ENCODE results near the gene HSDL2.
A peak's percentile ranks its signal among the peaks of the same experiment; 100 is the strongest.

The HSDL2 gene

DNA sequence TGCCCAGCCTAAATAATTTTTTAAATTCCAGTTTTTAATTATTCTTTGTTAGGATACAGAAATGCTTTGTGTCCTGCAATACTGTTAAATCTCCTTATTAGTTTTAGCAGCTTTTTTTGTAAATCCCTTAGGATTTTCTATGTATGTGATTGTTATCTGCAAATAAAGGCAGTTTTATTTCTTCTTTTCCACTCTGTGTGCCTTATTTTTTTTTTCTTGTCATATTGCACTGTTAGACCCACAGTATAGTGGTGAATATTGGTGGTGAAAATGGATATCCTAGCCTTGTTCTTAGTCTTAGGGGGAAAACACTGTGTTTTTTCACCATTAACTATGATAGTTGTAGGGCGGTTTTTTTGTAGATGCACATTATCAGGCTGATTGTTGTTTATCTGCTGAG lies 95.4 kb downstream of the HSDL2 start:
- Histone ChIP-seq H3K9ac (no peak overlapping the region), H3K4me1 (no peaks in the 10 kb centered on the region)
- no peak for TF ChIP-seq Cebpa-rat (IDR thresholded peaks at IDR 0.05)

DNA sequence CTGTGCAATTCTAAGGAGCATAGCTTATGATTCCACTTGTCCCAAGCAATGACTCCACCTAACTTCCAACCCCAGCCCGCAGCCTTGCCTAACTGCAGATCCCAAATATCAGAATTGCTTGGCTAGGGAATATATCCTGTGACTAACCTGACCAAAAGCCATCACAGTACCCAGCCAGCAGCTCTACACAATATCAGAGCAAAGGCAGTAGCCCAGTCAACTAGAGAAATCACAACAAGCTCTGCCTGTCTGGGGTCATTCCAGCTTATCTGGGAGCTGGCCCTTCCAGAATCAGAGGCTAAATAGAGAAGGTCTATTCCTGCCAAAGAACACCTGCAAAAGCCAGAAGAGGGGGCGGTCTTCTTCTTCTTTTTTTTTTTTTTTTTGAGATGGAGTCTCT lies 97.4 kb downstream of the HSDL2 start:
- Histone ChIP-seq H3K27me3 (no peaks in the 10 kb centered on the region), H3K4me3 (no peak overlapping the region), H3K27ac (no peak overlapping the region), H3K9ac (no peak overlapping the region), H3K4me2 (no peak overlapping the region), H3K4me1 (no peaks in the 10 kb centered on the region), H4K20me1 (no peaks in the 10 kb centered on the region), H3K9me3 (replicated peaks in 1 of 11) (peaks cover 25 to 46% (median 39%) of the 10 kb centered on the region in 11 experiments), H3K36me3 (peaks cover 9 to 37% (median 23%) of the 10 kb centered on the region in 11 experiments; a peak in 16 of 22 replicates)
- TF ChIP-seq Cebpa-rat (IDR thresholded peaks at IDR 0.05), result no peak

More for the DNA sequence above, 95.4 kb downstream of the HSDL2 start:
- H3K4me2 ChIP-seq, result no peak overlapping the region
- H3K9me3 ChIP-seq (replicated peaks in 1 of 11), result peaks cover 25 to 46% (median 39%) of the 10 kb centered on the region in 11 experiments
- H3K27ac ChIP-seq, result no peak overlapping the region
- H3K36me3 ChIP-seq, result peaks cover 11 to 52% (median 35%) of the 10 kb centered on the region in 11 experiments; a peak in 19 of 22 replicates
- no peaks in the 10 kb centered on the region for H4K20me1 ChIP-seq
- H3K27me3 ChIP-seq, result no peaks in the 10 kb centered on the region
- H3K4me3 ChIP-seq, result no peak overlapping the region

DNA sequence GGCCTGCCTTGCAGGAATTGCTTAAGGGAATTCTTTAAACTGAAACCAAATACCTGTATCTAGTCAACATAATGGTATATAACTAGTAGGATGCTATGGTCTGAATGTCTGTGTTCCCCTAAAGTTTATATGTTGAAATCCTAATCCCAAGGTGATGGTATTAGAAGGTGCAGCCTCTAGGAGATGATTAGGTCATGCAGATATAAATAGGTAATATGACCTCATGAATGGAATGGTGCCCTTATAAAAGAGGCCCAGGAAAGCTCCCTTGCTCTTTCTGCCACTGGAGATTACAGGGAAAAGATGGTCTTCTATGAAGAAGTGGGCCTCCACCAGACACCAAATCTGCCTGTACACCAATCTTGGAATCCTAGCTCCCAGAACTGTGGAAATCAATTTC lies 99.3 kb downstream of the HSDL2 start:
- no peak overlapping the region for H3K4me2 ChIP-seq
- no peaks in the 10 kb centered on the region for H3K27me3 ChIP-seq
- no peak overlapping the region for H3K27ac ChIP-seq
- H3K9ac ChIP-seq, result no peak overlapping the region
- H4K20me1 ChIP-seq, result no peaks in the 10 kb centered on the region
- no peak for TF ChIP-seq Cebpa-rat (IDR thresholded peaks at IDR 0.05)
- peaks cover 25 to 46% (median 38%) of the 10 kb centered on the region in 11 experiments for H3K9me3 ChIP-seq (replicated peaks in 1 of 11)
- no peak overlapping the region for H3K4me3 ChIP-seq
- H3K36me3 ChIP-seq, result peaks cover 5 to 31% (median 21%) of the 10 kb centered on the region in 11 experiments; a peak in 15 of 22 replicates
- H3K4me1 ChIP-seq, result no peaks in the 10 kb centered on the region

DNA sequence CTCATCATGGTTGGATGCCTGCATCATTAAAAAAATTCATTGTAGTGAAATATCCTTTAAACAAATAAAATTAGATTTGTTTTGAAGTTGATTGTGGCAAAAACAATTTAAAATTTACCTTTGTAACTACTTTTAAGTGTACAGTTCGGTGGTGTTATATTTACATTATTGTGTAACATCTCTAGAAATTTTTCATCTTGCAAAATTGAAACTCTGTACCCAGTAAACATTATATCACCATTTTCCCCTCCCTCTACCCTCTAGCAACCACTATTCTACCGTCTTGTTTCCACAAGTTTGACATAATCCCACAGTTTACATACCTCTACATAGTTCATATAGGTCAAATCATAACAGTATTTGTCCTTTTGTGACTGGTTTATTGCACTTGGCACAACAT lies 104.7 kb downstream of the HSDL2 start:
- Histone ChIP-seq H3K4me3 (no peak overlapping the region), H3K9me3 (replicated peaks in 1 of 11) (no peaks in the 10 kb centered on the region), H3K9ac (no peak overlapping the region), H3K36me3 (no peaks in the 10 kb centered on the region), H3K27me3 (no peaks in the 10 kb centered on the region), H3K4me1 (peaks cover 15 to 29% (median 26%) of the 10 kb centered on the region in 10 experiments), H3K4me2 (no peak overlapping the region), H4K20me1 (peaks cover 0 to 21% (median 18%) of the 10 kb centered on the region in 11 experiments; a peak in 13 of 22 replicates), H3K27ac (no peak overlapping the region)
- TF ChIP-seq Cebpa-rat (IDR thresholded peaks at IDR 0.05), result no peak

DNA sequence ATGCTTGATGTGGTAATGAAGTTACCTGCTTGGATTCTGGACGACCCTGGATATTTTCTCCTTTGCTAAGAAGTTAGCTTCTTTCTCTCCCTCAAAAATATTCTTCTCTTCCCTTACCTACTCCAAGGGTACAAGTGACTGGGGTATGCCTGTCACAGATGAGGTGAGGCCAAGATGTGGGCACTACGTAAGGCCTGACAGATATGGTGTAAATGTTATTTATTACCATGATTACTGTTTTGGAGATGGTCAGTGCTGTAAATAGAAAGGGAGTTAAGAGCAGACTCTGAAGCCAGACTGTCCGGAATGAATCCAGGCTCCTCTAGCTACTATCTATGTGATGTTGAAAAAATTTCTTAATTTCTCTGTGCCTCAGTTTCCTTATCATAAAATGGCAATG lies 105.7 kb downstream of the HSDL2 start:
- TF ChIP-seq Cebpa-rat (IDR thresholded peaks at IDR 0.05), result no peak
- peaks cover 0 to 6% (median 0%) of the 10 kb centered on the region in 11 experiments; a peak in 1 of 22 replicates for H3K36me3 ChIP-seq
- H3K9me3 ChIP-seq (replicated peaks in 1 of 11), result no peaks in the 10 kb centered on the region
- peak overlapping the region in 3 of 11 experiments; percentile 91 to 92 (median 92); a peak in 4 of 22 replicates for H3K9ac ChIP-seq
- peaks cover 0 to 31% (median 24%) of the 10 kb centered on the region in 11 experiments; a peak in 13 of 22 replicates for H4K20me1 ChIP-seq
- peak overlapping the region in 9 of 10 experiments; percentile 88 to 98 (median 97); a peak in 13 of 20 replicates for H3K4me3 ChIP-seq
- no peaks in the 10 kb centered on the region for H3K27me3 ChIP-seq
- no peak overlapping the region; a peak in 1 of 22 replicates for H3K27ac ChIP-seq
- H3K4me2 ChIP-seq, result peak overlapping the region; percentile 75 to 97 (median 88); a peak in 21 of 22 replicates
- peaks cover 21 to 38% (median 34%) of the 10 kb centered on the region in 10 experiments for H3K4me1 ChIP-seq

DNA sequence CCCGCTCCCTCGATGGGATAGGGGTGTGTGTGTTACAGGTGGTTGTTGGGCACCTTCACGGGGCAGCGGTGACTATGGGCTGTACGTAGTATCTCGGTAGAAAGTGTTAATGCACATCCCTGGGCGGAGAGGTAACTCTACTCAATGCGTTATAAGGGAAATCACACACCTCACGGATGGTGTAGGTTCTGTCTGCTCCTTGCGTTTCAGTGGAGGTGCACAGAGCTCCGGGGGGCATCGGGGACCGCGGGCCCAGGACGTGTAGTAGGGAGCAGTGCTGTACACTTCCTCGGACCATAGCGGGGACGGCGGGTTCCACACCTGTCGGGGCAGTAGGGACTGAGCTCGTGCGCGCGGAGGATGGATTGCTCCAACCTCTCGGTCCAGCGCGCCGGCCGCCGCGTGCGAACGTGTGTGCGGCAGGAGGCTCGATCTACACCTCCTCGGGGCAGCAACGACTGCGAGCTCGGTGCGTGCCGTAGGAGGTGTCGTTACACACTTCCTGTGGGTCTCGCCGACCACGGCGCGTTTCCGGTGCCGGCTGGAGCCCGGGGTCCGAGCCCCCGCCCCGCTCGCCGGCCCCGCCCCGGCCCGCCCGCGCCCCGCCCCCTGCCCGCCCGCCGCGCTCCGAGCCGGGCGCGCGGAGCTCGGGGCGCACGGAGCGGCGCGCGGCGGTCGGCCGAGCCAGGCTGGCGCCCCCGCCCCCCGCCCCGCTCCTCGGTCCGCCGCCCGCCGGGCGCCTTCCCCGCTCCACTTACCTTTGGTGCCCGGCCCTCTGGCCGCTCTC lies 106.5 kb downstream of the HSDL2 start, which contains the start of gene KIAA1958:
TSS of gene KIAA1958 (plus strand) at position 607 of the 787 bp plus-strand sequence. CDS start 87,254 bp downstream, outside the sequence.
- peak within 1 kb of the TSS; percentile 86 to 97 (median 94) for H3K4me2 ChIP-seq
- peaks cover 0 to 36% (median 24%) of the 10 kb centered on the region in 11 experiments; a peak in 13 of 22 replicates for H4K20me1 ChIP-seq
- no peaks in the 10 kb centered on the region for H3K9me3 ChIP-seq (replicated peaks in 1 of 11)
- peak within 1 kb of the TSS; percentile 87 to 95 (median 92) for H3K9ac ChIP-seq
- peaks cover 0 to 13% (median 5%) of the 10 kb centered on the region in 11 experiments; a peak in 7 of 22 replicates for H3K36me3 ChIP-seq
- H3K4me3 ChIP-seq, result peak within 1 kb of the TSS; percentile 78 to 98 (median 96)
- peak within 1 kb of the TSS; percentile 39 to 96 (median 90); a peak in 21 of 22 replicates for H3K27ac ChIP-seq
- TF ChIP-seq Cebpa-rat (IDR thresholded peaks at IDR 0.05), result no peak
- no peaks in the 10 kb centered on the region for H3K27me3 ChIP-seq
- peaks cover 21 to 39% (median 34%) of the 10 kb centered on the region in 10 experiments for H3K4me1 ChIP-seq

DNA sequence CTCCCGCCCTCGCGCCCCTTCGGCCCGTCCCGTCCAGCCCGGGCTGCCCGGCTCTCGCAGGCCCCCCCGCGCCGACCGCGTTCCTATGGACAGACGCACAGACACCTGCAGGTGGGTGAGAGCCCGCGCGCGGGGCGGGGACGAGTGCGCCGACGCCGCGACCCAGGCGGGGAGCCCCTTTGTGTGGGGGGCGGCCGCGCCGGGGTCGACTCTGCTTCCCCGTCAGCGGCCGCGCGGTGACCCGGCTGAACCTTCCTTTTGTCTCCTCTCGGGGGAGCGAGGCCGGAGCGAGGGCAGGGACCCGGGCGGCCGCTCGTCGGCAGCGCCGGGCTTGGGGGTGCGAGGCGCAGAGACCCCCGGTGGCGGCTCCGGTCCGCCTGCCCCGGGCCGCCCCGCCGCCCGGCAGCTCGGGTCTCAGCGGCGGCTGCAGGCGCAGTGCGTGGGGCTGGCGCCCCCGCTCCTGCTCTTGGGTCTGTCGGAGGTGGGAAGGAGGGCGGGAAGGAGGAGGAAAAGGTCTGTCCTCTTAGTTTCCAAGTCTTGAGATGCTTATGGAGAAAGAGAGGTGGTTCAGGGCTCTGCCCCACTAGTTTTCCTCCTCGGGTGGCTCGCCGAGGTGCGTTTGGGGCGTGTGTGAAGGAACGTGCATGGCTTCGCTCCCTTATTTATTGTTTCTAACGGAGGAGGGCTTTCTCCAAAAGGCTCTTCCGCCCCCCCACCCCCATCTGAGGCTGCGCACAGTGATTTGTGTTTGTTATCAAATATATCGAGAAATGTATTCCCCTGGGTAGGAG lies 107.3 kb downstream of the HSDL2 start:
- no peaks in the 10 kb centered on the region for H3K27me3 ChIP-seq
- H3K4me3 ChIP-seq, result peak overlapping the region; percentile 78 to 98 (median 96)
- no peak for TF ChIP-seq Cebpa-rat (IDR thresholded peaks at IDR 0.05)
- peak overlapping the region; percentile 39 to 96 (median 90); a peak in 21 of 22 replicates for H3K27ac ChIP-seq
- peaks cover 0 to 18% (median 7%) of the 10 kb centered on the region in 11 experiments; a peak in 15 of 22 replicates for H3K36me3 ChIP-seq
- peaks cover 25 to 39% (median 34%) of the 10 kb centered on the region in 10 experiments for H3K4me1 ChIP-seq
- H3K9ac ChIP-seq, result peak overlapping the region; percentile 87 to 95 (median 92)
- peaks cover 0 to 36% (median 24%) of the 10 kb centered on the region in 11 experiments; a peak in 13 of 22 replicates for H4K20me1 ChIP-seq
- H3K9me3 ChIP-seq (replicated peaks in 1 of 11), result peaks cover 0 to 3% (median 0%) of the 10 kb centered on the region in 11 experiments; a peak in 5 of 22 replicates
- H3K4me2 ChIP-seq, result peak overlapping the region; percentile 74 to 94 (median 84)

DNA sequence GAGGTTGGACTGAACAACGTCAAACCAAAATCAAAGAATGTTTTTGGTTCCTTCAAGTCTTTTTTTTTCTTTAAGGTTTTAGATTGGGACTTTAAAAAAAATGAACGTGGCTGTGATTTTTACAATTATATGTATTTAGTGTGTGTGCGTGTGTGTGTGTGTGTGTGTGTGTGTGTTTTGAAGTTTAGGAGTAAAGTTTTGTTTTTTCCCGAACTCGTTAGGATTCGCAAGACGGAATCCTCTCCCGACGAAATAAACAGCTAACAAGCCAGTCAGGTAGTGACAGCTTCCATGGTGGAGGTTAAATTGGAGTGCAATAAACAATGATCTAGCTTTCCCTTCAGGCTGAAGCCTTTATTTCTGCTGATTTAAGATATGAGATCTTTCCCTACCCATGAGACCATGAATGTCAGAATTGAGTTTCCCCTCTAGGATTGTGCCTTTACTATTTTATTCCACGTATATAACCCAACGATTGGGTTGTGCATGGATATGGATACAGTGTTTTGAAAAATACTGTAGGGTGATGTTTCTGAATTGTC lies 108.0 kb downstream of the HSDL2 start:
- H4K20me1 ChIP-seq, result peaks cover 0 to 36% (median 24%) of the 10 kb centered on the region in 11 experiments; a peak in 13 of 22 replicates
- no peaks in the 10 kb centered on the region for H3K27me3 ChIP-seq
- H3K36me3 ChIP-seq, result peaks cover 3 to 24% (median 14%) of the 10 kb centered on the region in 11 experiments; a peak in 20 of 22 replicates
- no peak for TF ChIP-seq Cebpa-rat (IDR thresholded peaks at IDR 0.05)
- H3K4me3 ChIP-seq, result peak overlapping the region; percentile 78 to 98 (median 96)
- H3K4me1 ChIP-seq, result peaks cover 26 to 40% (median 34%) of the 10 kb centered on the region in 10 experiments
- H3K9me3 ChIP-seq (replicated peaks in 1 of 11), result peaks cover 2 to 9% (median 7%) of the 10 kb centered on the region in 11 experiments; a peak in 19 of 22 replicates
- H3K9ac ChIP-seq, result peak overlapping the region; percentile 87 to 95 (median 92)
- peak overlapping the region; percentile 39 to 96 (median 90); a peak in 20 of 22 replicates for H3K27ac ChIP-seq
- H3K4me2 ChIP-seq, result peak overlapping the region; percentile 74 to 94 (median 84)
